ENCODE data around the gene SLC16A8.

The SLC16A8 gene

GRCh38 chr22:38067761-38068360, 16.1 kb downstream of the SLC16A8 start:
- DNase-seq (ENCODE audit: low spot score), result no peak
- in situ Hi-C loops (cut with MboI; ENCODE audit: low sequenced_read_pairs, unreplicated experiment), result no loop called here
- no peak for TF ChIP-seq CTCF (IDR thresholded peaks at IDR 0.05; ENCODE audit: borderline replicate concordance, control extremely low read depth, extremely low read depth, insufficient read depth, missing control alignments)

GRCh38 chr22:38067028-38067415, 17.0 kb downstream of the SLC16A8 start:
- no peak for DNase-seq (ENCODE audit: low spot score)
- in situ Hi-C loops (cut with MboI; ENCODE audit: low sequenced_read_pairs, unreplicated experiment), result no loop called here
- TF ChIP-seq CTCF (IDR thresholded peaks at IDR 0.05; ENCODE audit: borderline replicate concordance, control extremely low read depth, extremely low read depth, insufficient read depth, missing control alignments), result no peak

DNA sequence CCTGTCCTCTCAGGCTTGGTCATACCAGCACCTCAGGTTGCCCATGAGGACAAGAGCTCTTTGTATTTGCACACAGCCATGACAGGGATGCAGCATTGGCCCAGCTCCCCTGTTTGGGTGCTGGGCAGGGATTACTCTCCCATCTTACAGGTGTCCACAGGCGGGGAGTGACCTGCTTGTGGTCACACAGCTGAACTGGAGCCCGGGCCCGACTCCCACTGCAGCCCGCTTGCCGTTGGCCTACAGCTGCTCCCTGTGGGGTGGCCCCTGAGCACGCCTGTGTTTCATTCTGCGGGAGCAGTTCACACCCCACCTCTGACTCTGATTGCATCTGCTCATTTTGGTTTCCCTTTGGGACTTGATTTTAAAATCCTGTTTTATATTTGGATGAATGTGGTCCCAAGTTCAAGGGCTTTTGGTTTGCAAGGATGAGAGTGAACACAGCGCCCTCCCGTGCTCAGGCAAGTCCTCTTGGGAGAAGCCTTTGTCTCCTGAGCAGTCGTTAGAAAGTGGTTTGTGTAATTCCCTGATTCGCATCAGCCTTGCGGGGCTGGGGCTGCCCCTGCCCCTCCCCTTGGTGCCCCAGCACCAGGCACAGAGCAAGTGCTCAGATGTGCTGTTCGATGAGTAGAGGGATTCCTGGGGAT, 17.5 kb downstream of the SLC16A8 start:
- in situ Hi-C loops (cut with MboI; ENCODE audit: low sequenced_read_pairs, unreplicated experiment), result no loop called here
- no peak for DNase-seq (ENCODE audit: low spot score)
- no peak for TF ChIP-seq CTCF (IDR thresholded peaks at IDR 0.05; ENCODE audit: borderline replicate concordance, control extremely low read depth, extremely low read depth, insufficient read depth, missing control alignments)

GRCh38 chr22:38065539-38065938, 18.4 kb downstream of the SLC16A8 start:
- no peak for TF ChIP-seq CTCF (IDR thresholded peaks at IDR 0.05; ENCODE audit: borderline replicate concordance, control extremely low read depth, extremely low read depth, insufficient read depth, missing control alignments)
- in situ Hi-C loops (cut with MboI; ENCODE audit: low sequenced_read_pairs, unreplicated experiment), result no loop called here
- no peak for DNase-seq (ENCODE audit: low spot score)

DNA sequence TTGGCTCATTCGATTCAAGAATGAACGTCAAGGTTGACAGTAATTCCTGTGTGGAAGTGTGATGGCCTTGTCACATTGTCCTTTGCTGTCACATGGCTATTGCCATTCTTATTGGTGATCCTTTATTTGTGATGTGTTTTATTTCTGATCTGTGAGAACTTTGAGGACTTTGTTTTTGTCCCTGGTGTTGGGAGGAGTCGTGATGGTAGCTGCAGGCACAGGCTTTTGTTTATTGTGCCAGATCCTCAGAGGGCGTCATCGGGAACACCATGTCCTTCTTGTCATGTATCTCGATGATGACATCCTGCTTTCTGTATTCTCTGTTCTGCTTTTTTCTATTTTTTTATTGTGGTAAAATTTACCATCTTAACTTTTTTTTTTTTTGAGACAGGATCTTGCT, 21.2 kb downstream of the SLC16A8 start:
- DNase-seq (ENCODE audit: low spot score), result no peak
- no peak for TF ChIP-seq CTCF (IDR thresholded peaks at IDR 0.05; ENCODE audit: borderline replicate concordance, control extremely low read depth, extremely low read depth, insufficient read depth, missing control alignments)
- in situ Hi-C loops (cut with MboI; ENCODE audit: low sequenced_read_pairs, unreplicated experiment), result no loop called here

GRCh38 chr22:38056969-38057891, 26.8 kb downstream of the SLC16A8 start, which contains the start of gene PICK1:
Gene PICK1, plus strand, starts transcription at chr22:38057404. Its CDS starts 406 bp downstream, at chr22:38057810.
- TF ChIP-seq CTCF (IDR thresholded peaks at IDR 0.05; ENCODE audit: borderline replicate concordance, control extremely low read depth, extremely low read depth, insufficient read depth, missing control alignments), result no peak
- in situ Hi-C loops (cut with MboI; ENCODE audit: low sequenced_read_pairs, unreplicated experiment), result loop anchor here (10.0 kb wide), 1 partner anchor 518 kb away; the partner anchor contains the start of gene DMC1
- DNase-seq (ENCODE audit: low spot score), result peak; percentile 93
